Stimulated activated CD8-positive, alpha-beta memory T cell treated with anti-CD3 and anti-CD28 coated beads, Interleukin-12 subunit alpha, Interleukin-12 subunit beta, amount 100 ng/mL, for 24 hours (primary cell): ENCODE measurements around the gene LDB2.

Experiments
- DNase-seq: peaks from one replicate; pipeline ENCODE4 v3.0.0-alpha.2; 2020; ENCODE audit errors: extremely low read depth

The LDB2 gene

DNA sequence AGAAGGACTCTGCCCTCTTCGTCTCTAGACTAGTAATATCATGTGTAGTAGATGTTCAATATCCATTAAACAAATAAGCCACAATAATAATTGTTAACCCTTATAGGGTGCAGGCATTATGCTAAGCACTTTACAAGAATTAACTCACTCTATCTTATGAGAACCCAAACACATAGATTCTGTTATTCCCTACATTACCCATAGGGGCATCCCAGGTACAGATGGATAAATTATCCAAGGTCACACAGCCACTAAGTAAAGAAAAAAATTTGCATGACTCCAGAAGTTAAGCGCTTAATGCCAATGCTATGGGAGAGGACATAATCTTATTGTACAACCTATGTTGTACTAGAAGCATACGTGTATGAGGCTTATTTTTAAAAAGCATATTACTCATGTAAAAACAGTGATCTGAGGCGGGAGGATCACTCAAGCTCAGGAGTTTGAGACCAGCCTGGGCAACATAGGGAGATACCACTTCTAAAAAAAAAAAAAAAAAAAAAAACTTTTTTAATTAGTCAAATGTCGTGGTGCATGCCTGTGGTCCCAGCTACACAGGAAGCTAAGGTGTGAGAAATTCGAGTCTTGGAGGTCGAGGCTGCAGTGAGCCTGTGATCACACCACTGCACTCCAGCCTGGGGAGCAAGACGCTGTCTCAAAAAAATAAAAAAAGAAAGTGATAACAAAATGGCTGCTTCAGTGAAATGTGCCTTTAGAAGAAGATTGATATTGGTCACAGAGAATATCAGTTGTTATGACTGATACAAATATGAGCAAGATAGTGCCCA, 13.6 kb downstream of the LDB2 start:
- DNase-seq = no peak

DNA sequence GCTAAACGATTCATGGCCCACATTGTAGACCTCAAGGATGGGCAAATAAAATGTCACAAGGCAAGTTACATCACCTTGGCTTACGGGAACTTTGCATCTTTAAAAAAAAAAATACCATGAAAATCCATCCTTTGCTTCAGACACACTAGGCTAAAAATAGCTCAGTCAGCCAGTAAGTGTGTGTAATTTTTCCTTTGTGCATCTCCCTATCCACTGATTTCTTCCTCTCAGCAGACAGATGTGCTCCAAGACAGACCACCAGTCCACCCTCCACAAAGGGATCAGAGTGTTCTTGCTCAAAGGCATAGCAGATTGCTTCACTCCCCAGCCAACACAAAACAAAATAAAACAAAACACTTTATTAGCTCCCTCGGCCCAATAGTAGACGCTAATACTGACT, 14.6 kb downstream of the LDB2 start:
- DNase-seq = no peak

DNA sequence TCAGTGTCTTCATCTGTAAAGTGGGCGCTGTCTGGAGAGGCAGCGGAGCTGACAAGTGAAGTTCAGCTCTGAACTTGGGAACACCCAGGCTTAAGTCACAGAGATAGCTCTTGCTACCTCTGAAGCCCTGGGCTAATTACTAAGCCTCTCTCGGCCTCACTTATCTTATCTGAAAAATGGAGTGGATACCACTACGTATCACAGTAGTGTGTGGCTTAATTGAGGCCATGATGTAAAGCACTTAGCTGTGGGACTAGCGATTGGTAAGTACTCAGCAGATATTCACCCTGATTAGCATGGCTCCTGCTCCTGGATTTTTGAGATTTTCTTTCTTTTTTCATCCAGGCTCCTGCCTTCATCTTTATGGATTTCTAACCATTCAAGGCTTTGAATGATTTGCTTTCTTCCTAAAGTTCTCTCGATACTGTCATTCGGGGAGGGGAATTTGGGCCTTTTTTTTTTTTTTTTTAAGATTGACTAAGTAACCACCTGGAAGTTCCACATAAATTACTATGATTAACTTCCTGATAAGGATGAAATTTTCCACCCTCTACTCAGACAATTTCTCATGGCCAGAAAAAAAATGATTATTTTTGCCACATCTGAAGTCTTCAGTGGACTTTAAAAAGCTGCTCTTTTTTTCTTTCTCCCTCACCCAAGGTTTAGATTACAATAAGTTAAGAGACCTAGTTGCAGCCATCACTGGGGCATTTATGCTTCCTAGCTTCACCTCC, 17.1 kb downstream of the LDB2 start:
- no peak for DNase-seq

DNA sequence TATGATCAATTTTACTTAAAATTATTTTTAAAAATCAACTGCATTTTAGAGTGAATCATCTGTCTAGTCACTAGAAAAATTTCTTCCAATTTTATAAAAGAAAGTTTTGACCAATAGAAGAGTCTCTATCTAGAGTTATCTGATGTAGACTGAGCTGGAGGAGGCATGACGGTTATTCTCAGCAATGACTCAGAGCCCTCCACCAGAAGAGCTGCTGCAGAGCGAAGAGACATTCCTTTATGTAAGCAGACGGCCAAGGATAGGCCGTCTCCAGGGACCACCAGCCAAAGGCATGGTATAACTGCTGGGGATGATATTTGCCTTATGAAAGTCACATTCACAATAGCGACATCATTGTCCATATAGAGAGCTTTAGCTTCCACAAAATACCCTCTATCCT, 23.0 kb downstream of the LDB2 start:
- DNase-seq = no peak

DNA sequence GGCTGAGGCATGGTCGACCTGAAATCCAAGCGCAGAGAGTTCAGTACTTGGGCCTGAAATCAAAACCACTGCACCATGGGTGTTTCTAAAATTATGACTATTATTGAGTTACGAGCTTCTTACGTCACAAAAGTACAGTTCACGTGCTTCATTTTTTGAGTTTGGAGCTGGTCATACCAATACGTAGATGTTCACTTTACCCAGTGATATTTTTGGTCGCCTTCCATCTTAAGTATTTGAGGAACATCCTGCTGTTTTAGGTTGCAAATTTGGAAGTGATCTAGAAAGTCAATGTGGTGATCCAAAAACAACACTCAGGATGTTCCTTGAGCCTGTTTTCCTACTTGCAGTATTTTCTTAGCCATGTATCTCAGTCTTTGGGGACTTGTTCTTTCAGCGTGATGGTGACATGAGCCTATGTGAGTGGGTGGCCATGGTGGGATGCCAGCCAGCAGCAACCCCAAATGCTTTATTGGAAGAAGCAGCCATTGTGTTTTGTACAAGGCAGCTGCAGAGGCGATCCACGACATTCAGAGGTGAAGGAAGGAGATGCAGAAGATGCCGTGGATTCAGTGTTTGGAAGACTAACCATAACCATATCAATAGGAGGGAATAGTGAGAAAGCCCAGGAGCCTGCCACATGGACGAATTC, 28.7 kb downstream of the LDB2 start:
- no peak for DNase-seq

DNA sequence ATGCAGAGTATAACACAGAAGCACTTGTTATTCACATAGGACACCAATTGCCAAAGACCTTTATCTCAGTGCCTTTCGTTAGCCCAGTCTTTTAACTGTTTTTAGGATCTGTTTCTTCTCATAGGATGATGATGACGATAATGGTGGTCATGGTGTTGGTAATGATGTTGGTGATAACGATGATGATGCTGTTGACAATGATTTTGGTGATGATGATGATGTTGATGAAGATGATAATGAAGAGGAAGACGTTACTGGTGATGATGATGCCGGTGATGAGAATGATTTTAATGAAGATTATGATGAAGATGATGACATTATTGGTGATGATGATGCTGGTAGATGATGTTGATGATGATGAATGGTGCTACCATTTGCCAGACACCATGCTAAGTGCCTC, 29.8 kb downstream of the LDB2 start:
- no peak for DNase-seq

DNA sequence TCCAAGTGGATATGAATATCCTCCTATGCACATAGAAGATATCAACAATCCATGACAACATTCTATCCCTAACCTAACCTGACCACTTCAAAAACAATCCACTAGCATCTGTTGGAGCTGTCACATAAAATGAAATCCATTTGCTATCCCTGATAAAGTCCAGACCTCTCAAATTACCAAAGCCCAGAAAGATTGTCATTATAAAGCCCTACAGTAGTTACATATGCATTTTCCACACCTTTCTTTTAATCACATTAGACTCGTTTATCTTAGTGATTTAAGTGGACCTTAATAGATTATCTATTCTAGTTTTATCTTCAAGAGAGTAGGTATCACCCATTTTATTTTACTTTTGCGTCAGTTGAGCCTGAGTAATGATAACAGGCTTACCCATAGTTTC, 30.6 kb downstream of the LDB2 start:
- no peak for DNase-seq

DNA sequence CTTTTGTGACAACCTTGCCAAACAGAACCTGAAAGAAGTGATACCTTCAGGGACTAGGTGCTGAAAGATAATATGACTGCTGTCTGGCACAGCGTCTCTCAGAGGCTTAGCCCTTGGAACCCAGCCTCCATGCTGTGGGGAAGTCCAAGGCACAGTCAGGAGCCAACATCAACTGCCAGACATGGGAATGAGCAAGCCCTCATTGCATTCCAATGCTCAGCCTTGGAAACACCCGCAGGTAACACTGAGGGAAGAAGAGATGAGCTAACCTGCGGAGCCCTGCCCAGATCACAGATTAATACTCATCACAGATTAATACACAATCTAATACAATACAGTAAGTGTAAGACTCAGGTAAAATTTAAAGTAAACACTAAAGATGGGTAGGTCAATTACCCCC, 31.5 kb downstream of the LDB2 start:
- DNase-seq = no peak

DNA sequence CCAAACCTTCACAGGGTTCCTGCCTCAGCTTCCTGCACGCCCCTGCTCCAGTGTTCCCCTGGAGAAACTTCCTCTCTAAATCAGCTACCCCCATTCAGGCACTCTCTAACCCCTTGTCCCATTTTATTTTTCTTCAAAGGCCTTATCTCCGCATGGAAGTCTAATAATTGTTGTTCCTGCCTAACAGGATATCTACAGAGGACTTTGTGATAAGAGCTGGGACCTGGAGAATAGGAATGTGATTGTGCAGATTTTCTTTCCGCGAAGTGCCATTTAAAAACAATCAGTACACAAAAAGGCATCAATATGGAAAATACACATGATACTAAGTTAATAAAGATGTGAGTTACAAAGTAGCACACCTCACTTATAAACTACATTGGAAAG, 32.6 kb downstream of the LDB2 start:
- DNase-seq = no peak

DNA sequence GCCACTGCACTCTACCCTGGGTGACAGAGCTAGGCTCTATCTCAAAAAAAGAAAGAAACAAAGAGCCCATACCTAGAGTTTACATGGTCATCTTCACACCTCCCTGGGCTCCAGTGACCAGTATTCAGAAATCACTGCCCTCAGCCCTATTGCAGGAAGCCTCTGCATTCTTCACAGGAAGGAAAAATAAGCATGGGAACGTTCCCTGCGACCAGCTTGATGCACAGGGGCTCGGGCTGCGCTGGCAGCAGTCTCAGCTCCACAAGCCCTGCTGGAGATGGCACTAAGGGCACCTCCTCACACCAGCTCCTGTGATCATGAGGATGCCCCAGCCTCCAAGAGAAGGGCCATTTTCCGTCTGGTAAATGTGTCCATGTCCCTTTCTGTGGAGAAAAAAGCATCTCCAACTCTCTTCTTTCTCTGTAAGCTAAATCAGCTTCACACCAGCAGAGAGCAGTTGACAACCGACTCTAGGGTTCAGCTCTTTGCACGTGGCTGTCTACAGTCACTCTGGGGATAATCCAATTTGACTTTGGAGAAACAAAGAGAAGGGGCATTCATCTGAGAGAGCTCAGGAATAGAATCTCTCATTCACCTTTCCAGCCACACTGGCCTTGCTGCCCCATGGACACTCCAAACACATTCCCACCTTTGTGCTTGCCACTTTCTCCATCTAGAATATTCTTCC, 33.1 kb downstream of the LDB2 start:
- DNase-seq = no peak

DNA sequence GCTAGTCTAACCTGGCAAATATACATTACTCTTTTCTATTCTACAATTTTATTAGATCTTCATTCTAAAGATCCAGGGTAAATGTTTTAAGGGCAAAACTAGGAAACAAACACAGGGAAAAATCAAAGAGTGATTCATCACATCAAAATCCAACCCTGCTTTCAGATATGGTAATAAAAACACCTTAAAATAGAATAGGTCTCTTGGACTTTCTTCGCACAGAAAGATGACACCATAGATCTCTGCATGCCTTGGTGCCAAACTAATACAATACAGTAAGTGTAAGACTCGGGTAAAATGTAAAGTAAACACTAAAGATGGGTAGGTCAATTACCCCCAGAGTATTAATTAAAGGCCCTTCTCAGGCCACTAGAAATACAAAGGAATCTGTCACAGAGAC, 34.2 kb downstream of the LDB2 start:
- DNase-seq = no peak

DNA sequence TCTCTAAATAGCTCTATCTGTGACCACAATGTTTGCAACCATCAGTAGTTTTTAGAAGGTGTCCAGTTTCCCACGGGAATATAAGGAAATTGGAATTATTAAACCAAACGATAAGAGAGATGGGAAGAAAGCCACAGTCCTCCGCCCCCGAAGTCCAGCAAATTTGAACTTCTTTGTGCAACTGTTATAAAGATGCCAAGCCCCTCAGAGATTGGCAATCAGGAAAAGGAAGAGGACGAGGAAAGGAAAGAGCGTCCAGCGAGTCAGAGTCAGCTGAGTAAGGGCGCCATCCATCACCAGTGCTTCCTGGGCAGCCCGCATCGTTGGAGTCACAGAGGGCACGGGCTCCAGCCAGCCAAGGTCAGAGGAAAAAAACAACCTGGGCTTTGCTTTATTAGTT, 35.7 kb downstream of the LDB2 start:
- no peak for DNase-seq

DNA sequence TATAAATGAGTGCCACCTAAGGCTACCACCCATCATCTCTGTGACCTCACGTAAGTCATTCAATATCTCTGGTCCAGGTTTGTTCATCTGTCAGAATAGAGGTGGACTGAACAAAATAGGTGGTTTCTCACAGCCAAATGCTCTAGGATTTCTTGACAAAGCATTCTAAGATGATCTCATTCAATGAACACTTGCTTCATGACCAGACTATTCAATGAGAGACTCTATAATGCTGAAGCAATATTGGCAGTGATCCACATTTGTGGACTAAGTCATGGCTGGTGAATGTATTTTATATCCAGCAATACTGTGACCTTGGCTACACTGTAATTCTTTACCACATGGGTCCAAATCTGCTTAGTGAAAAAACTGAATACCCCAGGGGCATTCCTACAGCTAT, 37.9 kb downstream of the LDB2 start:
- no peak for DNase-seq

DNA sequence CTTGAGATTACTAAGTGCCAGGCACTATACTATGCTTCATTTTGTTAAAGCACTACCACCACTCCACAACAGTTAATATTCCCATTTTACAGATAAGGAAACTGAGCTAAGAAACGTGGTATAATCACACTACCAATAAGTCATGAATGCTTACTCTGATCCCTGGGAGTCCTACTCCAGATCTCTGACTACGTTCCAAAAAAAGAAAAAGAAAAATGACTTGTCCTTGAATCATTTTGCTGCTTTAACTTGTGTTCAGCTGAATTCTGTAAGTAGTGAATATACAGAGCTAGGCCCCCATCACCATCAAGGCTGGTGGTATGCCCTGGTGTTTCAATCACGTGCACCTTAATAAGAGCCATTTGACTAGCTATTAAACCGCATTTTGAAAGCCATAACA, 39.4 kb downstream of the LDB2 start:
- DNase-seq = no peak

DNA sequence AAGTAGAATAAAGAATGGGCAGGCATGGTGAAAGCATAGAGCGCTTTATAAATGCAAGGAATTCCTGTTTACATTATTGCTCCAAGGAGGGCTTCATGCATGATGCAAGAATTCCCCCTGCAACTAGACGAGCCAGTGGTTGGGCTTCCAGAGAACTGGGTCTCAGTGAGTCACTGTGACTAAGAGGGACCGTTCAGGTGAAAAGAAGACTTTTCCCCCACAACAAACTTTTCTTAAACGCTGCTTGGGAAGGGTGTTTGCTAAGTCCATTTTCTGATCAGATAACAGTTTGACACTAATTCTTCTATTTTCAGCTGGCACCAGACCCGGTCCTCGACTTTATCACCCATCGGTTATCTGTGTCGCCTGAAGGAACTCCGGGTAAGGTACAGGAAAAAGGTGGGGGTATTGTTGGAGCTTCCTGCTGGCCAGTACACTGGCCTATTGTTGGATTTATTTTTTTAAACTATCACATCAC, 40.1 kb downstream of the LDB2 start:
- DNase-seq = no peak

DNA sequence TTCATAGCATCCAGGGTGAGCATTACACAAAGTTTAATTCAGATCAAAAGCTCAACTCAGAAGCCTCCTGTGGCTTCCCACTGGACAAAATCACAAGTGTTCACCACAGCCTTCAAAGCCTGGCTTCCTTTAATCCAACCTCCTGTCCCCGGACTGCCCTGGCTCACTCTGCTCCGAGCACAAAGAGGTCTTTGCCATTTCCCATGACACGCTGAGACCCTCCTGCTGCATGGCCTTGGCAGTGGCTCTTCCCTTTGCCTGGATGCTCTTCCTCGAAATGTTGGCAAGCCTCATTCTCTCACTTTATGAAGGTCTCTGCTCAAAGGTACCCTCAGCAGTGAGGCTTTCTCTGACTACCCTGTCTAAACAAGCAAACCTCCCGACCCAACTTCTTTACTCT, 41.0 kb downstream of the LDB2 start:
- no peak for DNase-seq

DNA sequence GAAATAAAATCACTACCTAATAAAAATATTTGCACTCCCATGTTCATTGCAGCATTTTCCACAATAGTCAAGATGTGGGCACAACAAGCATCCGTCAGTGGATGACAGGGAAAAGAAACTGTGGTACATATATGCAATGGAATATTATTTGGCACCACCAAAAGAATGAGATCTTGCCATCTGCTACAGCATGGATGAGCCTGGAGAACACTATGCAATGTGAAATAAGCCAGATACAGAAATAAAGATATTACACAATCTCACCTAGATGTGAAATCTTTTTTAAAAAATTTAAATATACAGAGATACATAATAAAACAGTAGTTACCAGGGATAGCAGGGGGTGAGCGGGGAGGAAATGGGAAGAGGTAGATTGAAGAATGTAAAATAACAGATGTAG, 44.8 kb downstream of the LDB2 start:
- no peak for DNase-seq

DNA sequence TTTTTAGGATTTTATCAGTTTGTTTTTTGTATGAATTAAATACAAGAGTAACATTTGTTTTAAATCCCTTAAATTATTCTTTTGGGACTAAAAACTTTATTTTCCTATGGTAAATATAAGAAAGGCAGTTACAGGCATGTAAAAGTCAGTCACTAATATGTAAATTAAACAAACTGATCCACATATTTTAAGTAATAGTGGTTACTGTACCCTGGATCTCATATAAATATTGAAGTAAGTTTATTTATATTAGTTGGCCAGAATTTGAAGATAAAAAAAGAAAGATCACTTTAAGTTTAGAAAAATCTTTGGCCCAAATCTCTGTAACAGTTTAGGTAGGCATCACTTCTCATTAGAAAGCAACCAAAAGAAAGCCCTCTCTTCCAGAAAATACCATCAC, 45.8 kb downstream of the LDB2 start:
- DNase-seq = no peak

DNA sequence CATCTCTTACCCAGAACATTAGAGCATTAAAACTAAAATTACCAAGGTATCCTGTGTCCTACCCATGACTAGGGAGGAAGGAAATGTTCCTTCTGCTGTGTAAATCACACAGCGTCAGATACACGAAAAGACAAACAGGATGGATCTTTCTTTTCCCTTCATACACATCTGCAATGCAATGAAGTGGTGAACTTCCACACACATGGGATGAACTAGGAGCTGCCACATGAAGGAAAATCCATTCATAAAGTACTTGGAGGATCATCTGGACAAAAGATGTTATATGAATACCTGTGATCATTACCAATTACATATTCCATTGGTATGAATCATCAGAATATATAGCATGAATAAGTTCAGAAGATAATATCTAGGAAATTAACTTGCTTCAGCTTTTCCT, 46.2 kb downstream of the LDB2 start:
- DNase-seq = no peak

DNA sequence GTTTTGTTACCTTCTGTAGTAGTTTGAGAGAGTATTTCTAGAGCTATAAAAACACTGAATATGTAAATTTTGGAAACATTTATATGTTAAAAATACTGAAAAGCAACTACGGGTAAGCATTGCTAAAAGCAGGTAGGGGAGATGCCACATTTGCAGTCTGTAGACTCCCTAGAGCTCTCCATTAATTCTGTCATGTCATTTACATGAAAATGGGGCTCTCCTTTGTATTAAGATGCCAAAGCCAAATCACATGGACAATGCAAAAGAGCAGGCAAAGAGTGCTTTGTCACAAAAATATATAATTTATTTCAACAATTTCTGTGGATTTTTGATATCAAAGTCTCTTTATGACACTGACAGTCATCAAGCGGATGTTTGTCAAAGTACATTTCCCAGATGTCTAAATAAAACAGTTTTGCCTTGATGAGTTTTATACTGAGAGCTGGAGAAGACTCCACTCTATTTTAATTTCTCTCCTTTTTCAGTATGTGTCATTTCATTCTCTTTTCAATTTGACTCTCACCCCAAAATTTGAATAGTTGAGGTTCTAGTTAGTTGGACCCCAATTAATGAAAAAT, 51.8 kb downstream of the LDB2 start:
- no peak for DNase-seq

DNA sequence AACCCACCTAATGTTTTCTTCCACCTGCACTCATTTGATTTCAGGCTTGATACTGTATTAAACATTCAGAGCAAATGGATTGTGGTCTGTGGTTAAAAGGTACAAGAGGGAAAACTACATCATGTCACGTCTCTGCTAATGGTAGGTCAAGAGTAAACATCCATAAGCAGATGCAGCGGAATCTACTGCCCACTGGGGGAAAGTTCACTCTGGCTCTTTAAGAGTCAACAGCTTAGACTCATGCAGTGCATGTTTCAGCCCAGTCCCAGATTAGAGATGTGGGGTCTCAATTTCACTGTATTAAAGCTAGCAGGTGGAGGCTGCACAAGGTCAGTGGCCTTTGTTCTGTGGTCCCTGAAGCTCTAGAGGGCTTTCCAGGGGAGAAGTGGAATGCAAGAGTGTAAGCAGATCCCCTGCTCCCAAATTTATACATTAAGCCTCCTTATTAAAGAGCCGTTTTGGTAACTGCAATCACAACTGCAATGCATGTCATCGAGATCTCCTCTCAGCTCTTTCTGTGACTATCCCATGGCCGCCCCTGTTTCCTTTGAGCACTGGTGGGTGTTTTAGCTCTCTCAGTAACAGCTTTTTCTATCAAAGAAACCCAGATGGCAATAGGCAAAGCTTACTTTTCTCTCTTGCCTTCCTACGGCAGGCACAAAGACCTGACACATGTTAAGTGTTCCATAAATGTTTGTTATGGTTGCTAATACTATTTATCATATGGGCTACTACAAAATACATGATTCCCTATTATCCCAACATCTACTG, 53.4 kb downstream of the LDB2 start:
- DNase-seq = no peak
